Cardiac muscle cell (in vitro differentiated cells and primary cell): ENCODE data around the gene P2RX6. TPM values are rescaled to one million over a fixed set of nuclear protein-coding genes. Genes with fewer than 3 reads are reported as not detected.
"Not testable (repeated sequence)": the region's sequence is repeated elsewhere in the genome, so short reads cannot be mapped to it uniquely, and the experiment has no call there.

ENCODE experiments used
- DNase-seq, 2 donors: peaks; one replicate each; pipeline versions ENCODE4 v3.0.0 to v3.0.0-alpha.2; 2010 to 2017; ENCODE audit warnings: low read depth in 1 of 2, low spot score in 1 of 2
- H3K27ac ChIP-seq: fragments of 200-600 bp; sonication (generic); 2 replicates; pipeline ENCODE4 v1.5.1; 2016
- H3K27me3 ChIP-seq: fragments of 200-600 bp; sonication (generic); 2 replicates; pipeline ENCODE4 v1.6.0; 2016; ENCODE audit warnings: control low read depth
- H3K36me3 ChIP-seq: fragments of 200-600 bp; sonication (generic); 2 replicates; pipeline ENCODE4 v1.5.1; 2016; ENCODE audit warnings: control low read depth
- H3K4me1 ChIP-seq: fragments of 200-600 bp; sonication (generic); 2 replicates; pipeline ENCODE4 v1.8.1; 2017; ENCODE audit warnings: low read depth, mild to moderate bottlenecking, mixed run types
- H3K4me3 ChIP-seq: fragments of 200-600 bp; sonication (generic); 2 replicates; pipeline ENCODE4 v1.5.1; 2016; ENCODE audit warnings: mild to moderate bottlenecking
- H3K9me3 ChIP-seq: fragments of 200-600 bp; sonication (generic); 2 replicates; pipeline ENCODE4 v1.5.1; 2017; ENCODE audit warnings: low read depth, mild to moderate bottlenecking, control low read depth
- CTCF ChIP-seq: IDR thresholded peaks from 2 replicates; pipeline ENCODE4 v1.5.1; 2012; ENCODE audit warnings: low read depth, mild to moderate bottlenecking, low read length
- polyA plus RNA-seq: library from polyadenylated mRNA; unstranded; fragments of >200 nt; fragmentation: Nextera tagmentation; extraction: Ambion mirVana; gene quantifications from 2 replicates; pipeline ENCODE4 v1.2.1, GENCODE V29; 2016
- total RNA-seq: library from RNA; depleted of rRNA; stranded (reverse); fragments of >200 nt; gene quantifications from 2 replicates; pipeline ENCODE4 v1.2.3, GENCODE V29; 2016

The P2RX6 gene
- total and polyA plus RNA-seq, 2 experiments from 2014 or later = 8.6 to 8.9 TPM

- H3K27me3 ChIP-seq = no peaks in the 10 kb centered on the region
- DNase-seq = no peak
- H3K27ac ChIP-seq = no peak overlapping the region
- TF ChIP-seq CTCF = no peak
- H3K9me3 ChIP-seq = no peaks in the 10 kb centered on the region
- no peaks in the 10 kb centered on the region for H3K4me1 ChIP-seq
- H3K36me3 ChIP-seq = no peaks in the 10 kb centered on the region
- no peak overlapping the region for H3K4me3 ChIP-seq
These were observed 32.2 kb downstream of the P2RX6 start for GRCh38 chr22:21047035-21047661.

DNA sequence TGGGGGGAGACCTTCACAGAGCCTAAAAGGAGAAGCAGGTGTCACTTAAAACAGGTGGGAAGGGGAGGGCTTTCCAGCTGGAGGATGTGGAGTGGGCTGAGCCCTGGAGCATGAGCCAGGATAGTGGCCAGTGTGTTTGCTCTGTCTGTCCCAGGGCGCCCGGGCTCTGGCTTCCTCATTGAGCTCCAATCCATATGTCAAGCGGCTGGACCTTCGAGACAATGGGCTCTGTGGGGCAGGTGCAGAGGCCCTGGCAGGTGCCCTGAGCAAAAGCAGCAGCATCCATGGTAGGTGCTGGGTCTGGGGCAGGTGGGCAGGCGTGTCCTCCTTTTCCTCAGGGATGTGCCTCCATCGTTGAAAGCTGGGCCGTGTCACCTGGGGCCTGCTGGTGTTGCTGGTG, 32.8 kb downstream of the P2RX6 start:
- no peak for DNase-seq
- Histone ChIP-seq H3K27me3 (no peaks in the 10 kb centered on the region), H3K9me3 (no peaks in the 10 kb centered on the region), H3K4me3 (no peak overlapping the region), H3K36me3 (no peaks in the 10 kb centered on the region), H3K27ac (no peak overlapping the region), H3K4me1 (no peaks in the 10 kb centered on the region)
- TF ChIP-seq CTCF = no peak

- not testable (repeated sequence) for H3K9me3 ChIP-seq, H3K27ac ChIP-seq, H3K36me3 ChIP-seq, DNase-seq, H3K4me3 ChIP-seq, H3K4me1 ChIP-seq, H3K27me3 ChIP-seq
These were observed 33.5 kb downstream of the P2RX6 start for GRCh38 chr22:21048448-21048847.

GRCh38 chr22:21048965-21049364, 34.0 kb downstream of the P2RX6 start:
- not testable (repeated sequence) for H3K27me3 ChIP-seq, H3K36me3 ChIP-seq, H3K27ac ChIP-seq, H3K4me1 ChIP-seq, H3K9me3 ChIP-seq, H3K4me3 ChIP-seq, DNase-seq

- H3K27ac ChIP-seq = no peak overlapping the region
- no peak for DNase-seq
These were observed 36.3 kb downstream of the P2RX6 start for GRCh38 chr22:21051145-21051830.

DNA sequence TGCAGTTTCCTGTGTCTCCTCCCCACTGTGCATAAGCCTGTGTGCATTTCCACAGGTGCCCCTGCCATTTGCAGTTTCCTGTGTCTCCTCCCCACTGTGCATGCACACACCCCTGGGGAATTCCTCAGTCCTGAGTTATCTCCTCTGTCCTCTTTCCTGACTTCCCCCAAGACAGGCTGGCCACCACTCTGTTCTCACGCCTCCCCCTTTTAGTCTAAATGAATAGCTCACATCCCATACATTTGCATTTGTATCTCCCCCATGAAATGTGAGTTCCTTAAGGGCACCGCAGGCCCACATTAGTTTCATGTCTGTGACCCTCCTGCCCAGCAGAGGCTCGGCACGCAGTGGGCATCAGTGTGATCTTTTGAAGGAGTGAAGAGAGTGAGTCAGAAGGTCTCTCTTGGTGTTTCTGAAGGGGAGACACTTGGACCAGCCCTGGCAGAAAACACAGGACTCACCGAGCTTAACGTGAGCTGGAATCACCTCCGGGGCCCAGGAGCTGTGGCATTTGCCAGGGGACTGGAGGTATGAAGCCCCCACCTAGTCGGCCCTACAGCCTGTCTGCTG, 37.0 kb downstream of the P2RX6 start:
- DNase-seq = no peak
- Histone ChIP-seq H3K4me3 (no peak overlapping the region), H3K36me3 (no peaks in the 10 kb centered on the region), H3K9me3 (no peaks in the 10 kb centered on the region), H3K4me1 (no peaks in the 10 kb centered on the region), H3K27me3 (no peaks in the 10 kb centered on the region), H3K27ac (no peak overlapping the region)
- no peak for TF ChIP-seq CTCF

More at GRCh38 chr22:21051145-21051830, 36.3 kb downstream of the P2RX6 start:
- Histone ChIP-seq H3K4me3 (no peak overlapping the region), H3K9me3 (no peaks in the 10 kb centered on the region), H3K4me1 (no peaks in the 10 kb centered on the region), H3K27me3 (no peaks in the 10 kb centered on the region), H3K36me3 (no peaks in the 10 kb centered on the region)
- no peak for TF ChIP-seq CTCF
